DOHH2 (cell line): Measurements from ENCODE around the gene CDH18.

ENCODE experiments used
- H3F3A ChIP-seq: fragments of 200-600 bp; sonication (generic), shearing (Covaris generic); 2 replicates; pipeline ENCODE4 v1.6.0; 2016; ENCODE audit warnings: antibody characterized with exemption, mild to moderate bottlenecking; ENCODE audit not compliant: control insufficient read depth, insufficient read depth
- H3K27ac ChIP-seq: fragments of 200-600 bp; sonication (generic); 2 replicates; pipeline ENCODE4 v1.5.1; 2014; ENCODE audit warnings: low read depth, mild to moderate bottlenecking, low read length, moderate library complexity
- H3K27me3 ChIP-seq: fragments of 200-600 bp; sonication (generic); 2 replicates; pipeline ENCODE4 v1.6.1; 2014; ENCODE audit warnings: mild to moderate bottlenecking, low read length, mixed read lengths; ENCODE audit not compliant: control insufficient read depth
- H3K36me3 ChIP-seq: fragments of 200-600 bp; sonication (generic); 2 replicates; pipeline ENCODE4 v1.6.1; 2014; ENCODE audit warnings: mild to moderate bottlenecking, low read length, moderate library complexity, mixed read lengths; ENCODE audit not compliant: control insufficient read depth
- H3K4me1 ChIP-seq: fragments of 200-600 bp; sonication (generic); 2 replicates; pipeline ENCODE4 v1.6.1; 2014; ENCODE audit warnings: mild to moderate bottlenecking, low read length, mixed read lengths; ENCODE audit not compliant: control insufficient read depth
- H3K4me2 ChIP-seq: fragments of 200-600 bp; sonication (generic); 2 replicates; pipeline ENCODE4 v1.6.0; 2014; ENCODE audit warnings: mild to moderate bottlenecking, low read length, moderate library complexity
- H3K4me3 ChIP-seq: fragments of 200-600 bp; sonication (generic); 2 replicates; pipeline ENCODE4 v1.5.1; 2014; ENCODE audit warnings: mild to moderate bottlenecking, low read length, mixed read lengths
- H3K79me2 ChIP-seq: fragments of 200-600 bp; sonication (generic); 2 replicates; pipeline ENCODE4 v1.6.1; 2014; ENCODE audit warnings: mild to moderate bottlenecking, low read length, mixed read lengths; ENCODE audit not compliant: control insufficient read depth
- H3K9me2 ChIP-seq: fragments of 200-600 bp; sonication (generic); replicated peaks from 2 replicates; pipeline ENCODE4 v1.6.1; 2014; ENCODE audit warnings: mild to moderate bottlenecking, low read length, mixed read lengths; ENCODE audit not compliant: control insufficient read depth
- H3K9me3 ChIP-seq: fragments of 200-600 bp; sonication (generic); 2 replicates; pipeline ENCODE4 v1.6.1; 2014; ENCODE audit warnings: antibody characterized with exemption, low read length, mixed read lengths; ENCODE audit not compliant: control insufficient read depth, insufficient read depth
- H4K20me1 ChIP-seq: fragments of 200-600 bp; sonication (generic); 2 replicates; pipeline ENCODE4 v1.6.0; 2014; ENCODE audit warnings: low read depth, mild to moderate bottlenecking, antibody characterized with exemption, low read length, moderate library complexity; ENCODE audit not compliant: control insufficient read depth, insufficient read depth
- CTCF ChIP-seq: fragments of 200-600 bp; sonication (generic); IDR thresholded peaks from one replicate; pipeline ENCODE4 v1.5.1; 2014; ENCODE audit warnings: antibody characterized with exemption, mild to moderate bottlenecking, low read depth, low read length; ENCODE audit not compliant: poor library complexity, severe bottlenecking
- EZH2phosphoT487 ChIP-seq: fragments of 200-600 bp; sonication (generic); IDR thresholded peaks from 2 replicates; pipeline ENCODE4 v1.6.1; 2017; ENCODE audit warnings: borderline replicate concordance, mild to moderate bottlenecking, antibody characterized with exemption, low read length, moderate library complexity, mixed read lengths

Gene CDH18

DNA sequence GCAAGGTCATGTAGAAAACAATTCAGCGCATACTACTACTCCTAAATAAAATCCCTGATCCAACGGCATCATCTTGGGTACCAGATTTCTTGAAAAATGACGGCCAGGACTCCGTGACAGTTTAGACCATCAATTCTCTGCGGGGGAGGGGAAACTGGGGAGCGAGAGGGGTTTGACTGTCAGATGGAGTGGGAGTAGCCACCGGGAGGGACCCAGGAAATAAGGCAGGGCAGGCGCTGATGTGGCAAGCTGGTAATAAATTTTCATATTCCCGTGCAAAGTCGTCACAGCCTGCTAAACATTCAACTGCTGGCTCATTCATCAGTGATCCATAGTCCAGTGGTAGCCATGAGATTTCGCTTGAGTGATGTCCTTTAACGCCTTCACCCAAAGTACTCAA, 457 bp upstream of the CDH18 start:
- no peaks in the 10 kb centered on the region for H3K79me2 ChIP-seq
- H3K4me1 ChIP-seq: no peaks in the 10 kb centered on the region
- no peak overlapping the region for H3K4me2 ChIP-seq
- no peak overlapping the region for H3K4me3 ChIP-seq
- H3K36me3 ChIP-seq: no peaks in the 10 kb centered on the region
- H3K27ac ChIP-seq: no peak overlapping the region
- no peaks in the 10 kb centered on the region; the same call in 1 of the 2 replicates for H3K9me3 ChIP-seq
- no peaks in the 10 kb centered on the region for H3K9me2 ChIP-seq
- no peaks in the 10 kb centered on the region for H4K20me1 ChIP-seq
- H3F3A ChIP-seq: no peaks in the 10 kb centered on the region
- no peak for TF ChIP-seq EZH2phosphoT487
- no peak for TF ChIP-seq CTCF
- H3K27me3 ChIP-seq: no peaks in the 10 kb centered on the region

DNA sequence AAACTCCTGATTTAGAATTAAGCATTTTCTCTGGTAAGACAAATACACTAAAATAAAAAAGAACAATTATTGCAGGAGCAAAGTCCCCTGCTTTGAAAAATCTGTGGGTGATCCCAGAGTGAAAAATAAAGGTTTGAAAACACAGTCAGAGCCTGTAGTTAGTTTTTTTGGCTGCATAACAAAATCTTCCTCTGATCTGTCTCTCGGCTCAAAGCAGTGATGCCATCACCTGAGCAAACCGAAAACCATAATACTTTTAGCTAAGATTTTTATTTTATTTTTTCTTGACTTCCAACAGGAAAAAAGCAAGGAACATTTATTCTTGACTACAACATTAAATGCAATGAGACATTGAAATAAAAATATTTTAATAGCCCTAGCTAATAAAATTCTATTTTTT, 1.2 kb downstream of the CDH18 start:
- Histone ChIP-seq H3K4me3 (no peak overlapping the region), H3K36me3 (no peaks in the 10 kb centered on the region)

DNA sequence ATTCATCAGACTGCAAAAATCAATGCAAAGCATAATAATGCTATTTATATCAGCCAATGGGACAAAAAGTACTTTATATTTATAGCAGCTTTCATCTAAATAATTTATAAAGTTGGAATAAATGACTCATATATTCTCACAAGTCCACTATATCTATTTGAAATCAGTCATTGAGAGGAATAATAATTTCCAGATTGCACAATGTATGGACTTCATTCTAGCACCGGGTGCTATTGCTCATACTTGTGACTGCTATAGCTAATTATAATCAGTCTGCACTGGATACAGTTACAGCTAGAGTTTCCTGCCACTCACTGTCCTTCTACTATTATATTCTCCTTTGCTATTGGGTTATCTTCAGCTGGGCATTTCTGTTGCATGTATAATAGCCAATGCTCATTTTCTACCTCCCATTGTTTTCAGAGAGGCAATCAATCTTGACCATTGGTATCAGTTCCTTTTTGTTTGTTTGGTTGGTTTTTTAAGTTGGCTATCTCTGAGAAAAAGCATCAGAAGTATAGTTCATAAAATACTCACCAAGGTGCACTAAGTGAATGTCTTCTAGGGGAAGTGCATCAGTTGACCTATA, 1.9 kb downstream of the CDH18 start:
- no peaks in the 10 kb centered on the region; the same call in 1 of the 2 replicates for H3K9me3 ChIP-seq
- H3K27ac ChIP-seq: no peak overlapping the region
- no peak for TF ChIP-seq CTCF
- TF ChIP-seq EZH2phosphoT487: no peak
- H3K4me3 ChIP-seq: no peak overlapping the region
- H3K36me3 ChIP-seq: no peaks in the 10 kb centered on the region
- no peaks in the 10 kb centered on the region for H4K20me1 ChIP-seq
- H3F3A ChIP-seq: no peaks in the 10 kb centered on the region
- H3K4me2 ChIP-seq: no peak overlapping the region
- no peaks in the 10 kb centered on the region for H3K4me1 ChIP-seq
- no peaks in the 10 kb centered on the region for H3K9me2 ChIP-seq
- H3K79me2 ChIP-seq: no peaks in the 10 kb centered on the region
- no peaks in the 10 kb centered on the region for H3K27me3 ChIP-seq

More for the DNA sequence above, 1.2 kb downstream of the CDH18 start:
- TF ChIP-seq EZH2phosphoT487: no peak
- TF ChIP-seq CTCF: no peak
- Histone ChIP-seq H3K4me1 (no peaks in the 10 kb centered on the region), H3K9me3 (no peaks in the 10 kb centered on the region; the same call in 1 of the 2 replicates), H3K79me2 (no peaks in the 10 kb centered on the region), H3K27ac (no peak overlapping the region), H3K9me2 (no peaks in the 10 kb centered on the region), H3F3A (no peaks in the 10 kb centered on the region), H4K20me1 (no peaks in the 10 kb centered on the region), H3K4me2 (no peak overlapping the region), H3K27me3 (no peaks in the 10 kb centered on the region)

GRCh38 chr5:19978476-19978875, 9.5 kb downstream of the CDH18 start:
- no peaks in the 10 kb centered on the region for H4K20me1 ChIP-seq
- no peaks in the 10 kb centered on the region for H3K9me3 ChIP-seq
- TF ChIP-seq EZH2phosphoT487: no peak
- TF ChIP-seq CTCF: no peak
- H3K9me2 ChIP-seq: no peaks in the 10 kb centered on the region
- no peaks in the 10 kb centered on the region for H3K27me3 ChIP-seq
- H3F3A ChIP-seq: no peaks in the 10 kb centered on the region
- H3K79me2 ChIP-seq: no peaks in the 10 kb centered on the region
- H3K36me3 ChIP-seq: no peaks in the 10 kb centered on the region
- H3K4me3 ChIP-seq: no peak overlapping the region
- no peaks in the 10 kb centered on the region for H3K4me1 ChIP-seq
- no peak overlapping the region for H3K4me2 ChIP-seq
- no peak overlapping the region for H3K27ac ChIP-seq
